Fibroblast of the aortic adventitia (primary cell): ENCODE data around the gene ASIC4. TPM values are rescaled to one million over a fixed set of nuclear protein-coding genes. Genes with fewer than 3 reads are reported as not detected.

Source experiments
- DNase-seq: peaks from one replicate; pipeline ENCODE4 v3.0.0-alpha.2; 2010; ENCODE audit warnings: low read depth
- H3K4me3 ChIP-seq: 2 replicates; pipeline ENCODE4 v1.5.1; 2011; ENCODE audit warnings: low read depth, mild to moderate bottlenecking, control low read depth, low read length, moderate library complexity
- CTCF ChIP-seq: IDR thresholded peaks from 2 replicates; pipeline ENCODE4 v1.5.1; 2011; ENCODE audit warnings: mild to moderate bottlenecking, low read length, control low read depth, inconsistent platforms; ENCODE audit not compliant: insufficient read depth
- total RNA-seq: library from RNA; depleted of rRNA; stranded (reverse); fragments of >200 nt; gene quantifications from 2 replicates; pipeline ENCODE4 v1.2.3, GENCODE V29; 2012; ENCODE audit warnings: low replicate concordance

The ASIC4 gene
- total RNA-seq, 1 donor, result not detected

- TF ChIP-seq CTCF, result no peak
- no peak overlapping the region for H3K4me3 ChIP-seq
- no peak for DNase-seq
Observed at GRCh38 chr2:219540784-219541504, 26.7 kb downstream of the ASIC4 start.

- peak overlapping the region; percentile 80 for H3K4me3 ChIP-seq
- peak; percentile 52 for DNase-seq
- TF ChIP-seq CTCF, result peak; percentile 83
Observed at GRCh38 chr2:219541611-219542180, 27.4 kb downstream of the ASIC4 start.

GRCh38 chr2:219542931-219543595, 28.8 kb downstream of the ASIC4 start:
- DNase-seq, result peak; percentile 25
- TF ChIP-seq CTCF, result no peak

GRCh38 chr2:219543596-219544358, 29.5 kb downstream of the ASIC4 start, which contains the start of the genes CHPF and TMEM198:
Gene CHPF, minus strand, starts transcription at chr2:219543809. Its CDS starts 271 bp downstream, at chr2:219543538.
Gene TMEM198, plus strand, starts transcription at chr2:219544028. Its CDS starts 700 bp downstream, at chr2:219544728.
- TF ChIP-seq CTCF, result no peak
- H3K4me3 ChIP-seq, result peak within 1 kb of the TSS; percentile 80
- DNase-seq, result peak; percentile 97

More at GRCh38 chr2:219542931-219543595, 28.8 kb downstream of the ASIC4 start:
- peak overlapping the region; percentile 80 for H3K4me3 ChIP-seq

- no peak for TF ChIP-seq CTCF
- peak overlapping the region; percentile 80 for H3K4me3 ChIP-seq
- no peak for DNase-seq
Observed at GRCh38 chr2:219544567-219544966, 30.3 kb downstream of the ASIC4 start.

- TF ChIP-seq CTCF, result no peak
- DNase-seq, result no peak
Observed at GRCh38 chr2:219545295-219545942, 31.1 kb downstream of the ASIC4 start.

More at GRCh38 chr2:219545295-219545942, 31.1 kb downstream of the ASIC4 start:
- H3K4me3 ChIP-seq, result no peak overlapping the region
